Mesothelial cell of epicardium (in vitro differentiated cells): ENCODE data around the gene SKOR1. TPM values are rescaled to one million over a fixed set of nuclear protein-coding genes. Genes with fewer than 3 reads are reported as not detected.

Source experiments
- DNase-seq, 2 experiments: peaks; one replicate each; pipeline ENCODE4 v3.0.0; 2021; ENCODE audit warnings: low spot score in 2 of 2; ENCODE audit not compliant: unreplicated experiment in 2 of 2
- H3K27ac Mint-ChIP-seq: 2 replicates; pipeline ENCODE4 v1.8.0; 2021; ENCODE audit warnings: mixed read lengths
- H3K27me3 Mint-ChIP-seq: 2 replicates; pipeline ENCODE4 v1.8.0; 2021; ENCODE audit warnings: low read depth, mixed read lengths
- H3K36me3 Mint-ChIP-seq: 2 replicates; pipeline ENCODE4 v1.8.0; 2021; ENCODE audit warnings: mixed read lengths
- H3K4me1 Mint-ChIP-seq: 2 replicates; pipeline ENCODE4 v1.8.0; 2021; ENCODE audit warnings: mixed read lengths
- H3K4me3 Mint-ChIP-seq: 2 replicates; pipeline ENCODE4 v1.8.0; 2021; ENCODE audit warnings: mild to moderate bottlenecking, moderate library complexity, mixed read lengths
- H3K9me3 Mint-ChIP-seq: 2 replicates; pipeline ENCODE4 v1.8.0; 2021; ENCODE audit warnings: mixed read lengths
- total RNA-seq: library from RNA; stranded (reverse); gene quantifications from 3 replicates; pipeline ENCODE4 v1.2.1, GENCODE V29; 2021
- TF ChIP-seq, protein P1 (sequence below): fragments of 200-600 bp; sonication (generic); IDR thresholded peaks from one replicate; pipeline ENCODE4 v1.5.0; 2021; ENCODE audit warnings: antibody characterized with exemption; ENCODE audit not compliant: unreplicated experiment

SKOR1 gene
- total RNA-seq, 1 donor from 2014 or later, result 1.1 TPM

DNA sequence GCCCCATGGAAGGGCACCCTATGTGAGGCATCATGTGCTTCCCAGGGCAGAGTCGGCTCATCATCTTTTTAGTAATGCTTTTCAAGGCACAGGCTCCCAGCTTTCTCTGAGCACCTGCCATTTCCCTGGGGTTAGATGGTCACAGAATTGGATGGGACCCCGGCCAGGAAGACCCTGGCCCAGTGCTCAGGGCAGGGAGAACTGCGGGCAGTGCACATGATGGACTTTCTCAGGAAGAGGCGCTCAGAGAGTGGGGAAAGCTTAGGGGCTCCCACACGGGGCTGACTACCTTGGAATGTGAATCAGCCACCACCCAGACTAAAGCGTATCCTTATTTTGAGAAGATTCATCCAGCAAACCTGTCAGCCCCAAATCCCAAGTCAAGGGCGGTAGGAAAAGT is 16.5 kb upstream of the SKOR1 start:
- H3K27me3 Mint-ChIP-seq, result peaks cover 24% of the 10 kb centered on the region
- peaks cover 2% of the 10 kb centered on the region for H3K36me3 Mint-ChIP-seq
- H3K9me3 Mint-ChIP-seq, result no peaks in the 10 kb centered on the region
- no peak for DNase-seq
- H3K27ac Mint-ChIP-seq, result no peak overlapping the region
- TF ChIP-seq, protein P1, sequence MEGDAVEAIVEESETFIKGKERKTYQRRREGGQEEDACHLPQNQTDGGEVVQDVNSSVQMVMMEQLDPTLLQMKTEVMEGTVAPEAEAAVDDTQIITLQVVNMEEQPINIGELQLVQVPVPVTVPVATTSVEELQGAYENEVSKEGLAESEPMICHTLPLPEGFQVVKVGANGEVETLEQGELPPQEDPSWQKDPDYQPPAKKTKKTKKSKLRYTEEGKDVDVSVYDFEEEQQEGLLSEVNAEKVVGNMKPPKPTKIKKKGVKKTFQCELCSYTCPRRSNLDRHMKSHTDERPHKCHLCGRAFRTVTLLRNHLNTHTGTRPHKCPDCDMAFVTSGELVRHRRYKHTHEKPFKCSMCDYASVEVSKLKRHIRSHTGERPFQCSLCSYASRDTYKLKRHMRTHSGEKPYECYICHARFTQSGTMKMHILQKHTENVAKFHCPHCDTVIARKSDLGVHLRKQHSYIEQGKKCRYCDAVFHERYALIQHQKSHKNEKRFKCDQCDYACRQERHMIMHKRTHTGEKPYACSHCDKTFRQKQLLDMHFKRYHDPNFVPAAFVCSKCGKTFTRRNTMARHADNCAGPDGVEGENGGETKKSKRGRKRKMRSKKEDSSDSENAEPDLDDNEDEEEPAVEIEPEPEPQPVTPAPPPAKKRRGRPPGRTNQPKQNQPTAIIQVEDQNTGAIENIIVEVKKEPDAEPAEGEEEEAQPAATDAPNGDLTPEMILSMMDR, result no peak
- H3K4me1 Mint-ChIP-seq, result peaks cover 6% of the 10 kb centered on the region
- H3K4me3 Mint-ChIP-seq, result no peak overlapping the region

DNA sequence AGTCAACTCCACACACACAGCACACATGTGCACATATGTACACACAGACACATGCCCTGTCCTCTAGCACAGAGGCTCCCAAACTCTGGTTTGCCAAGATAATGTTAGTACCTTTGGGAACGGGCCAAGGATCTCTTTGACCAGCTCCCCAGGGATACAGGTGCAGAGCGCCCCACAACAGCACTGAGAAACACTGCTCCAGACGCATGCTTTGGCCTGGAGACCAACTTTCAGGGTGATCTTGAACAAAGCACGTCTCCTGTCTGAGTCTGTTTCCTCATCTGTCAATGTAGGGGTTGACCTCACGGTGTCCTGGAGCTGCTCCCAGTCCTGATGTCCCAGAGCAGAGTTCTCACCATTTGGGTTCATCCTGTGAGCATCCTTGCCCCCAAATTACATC is 15.9 kb upstream of the SKOR1 start:
- H3K4me1 Mint-ChIP-seq, result peaks cover 6% of the 10 kb centered on the region
- H3K36me3 Mint-ChIP-seq, result peaks cover 2% of the 10 kb centered on the region
- no peak for DNase-seq
- no peak overlapping the region for H3K27ac Mint-ChIP-seq
- no peak overlapping the region for H3K4me3 Mint-ChIP-seq
- H3K9me3 Mint-ChIP-seq, result no peaks in the 10 kb centered on the region
- TF ChIP-seq, protein P1, result no peak
- peaks cover 24% of the 10 kb centered on the region for H3K27me3 Mint-ChIP-seq

DNA sequence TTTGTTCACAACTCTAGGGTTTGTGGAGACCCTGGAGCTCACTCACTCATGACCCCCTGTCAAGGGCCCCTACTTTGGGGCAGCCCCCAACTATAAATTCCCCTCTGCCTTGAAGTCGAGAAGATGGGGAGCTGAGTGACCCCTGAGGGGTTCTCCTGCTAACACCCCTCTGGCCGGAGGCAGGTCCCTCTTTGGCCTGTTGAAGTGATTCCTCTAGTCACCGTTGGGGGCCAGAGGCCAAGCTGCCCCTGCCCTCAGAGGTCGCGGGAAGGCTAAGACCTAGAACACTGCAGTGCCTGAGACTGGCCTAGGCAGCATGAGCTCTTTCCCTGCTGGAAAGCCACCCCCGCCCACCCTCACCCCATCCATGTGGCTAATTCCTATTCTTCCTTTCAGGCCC is 15.4 kb upstream of the SKOR1 start:
- Mint-ChIP-seq H3K4me3 (no peak overlapping the region), H3K9me3 (no peaks in the 10 kb centered on the region), H3K36me3 (peaks cover 2% of the 10 kb centered on the region), H3K4me1 (peaks cover 6% of the 10 kb centered on the region), H3K27ac (no peak overlapping the region), H3K27me3 (peaks cover 26% of the 10 kb centered on the region)
- TF ChIP-seq, protein P1, result no peak
- no peak for DNase-seq

DNA sequence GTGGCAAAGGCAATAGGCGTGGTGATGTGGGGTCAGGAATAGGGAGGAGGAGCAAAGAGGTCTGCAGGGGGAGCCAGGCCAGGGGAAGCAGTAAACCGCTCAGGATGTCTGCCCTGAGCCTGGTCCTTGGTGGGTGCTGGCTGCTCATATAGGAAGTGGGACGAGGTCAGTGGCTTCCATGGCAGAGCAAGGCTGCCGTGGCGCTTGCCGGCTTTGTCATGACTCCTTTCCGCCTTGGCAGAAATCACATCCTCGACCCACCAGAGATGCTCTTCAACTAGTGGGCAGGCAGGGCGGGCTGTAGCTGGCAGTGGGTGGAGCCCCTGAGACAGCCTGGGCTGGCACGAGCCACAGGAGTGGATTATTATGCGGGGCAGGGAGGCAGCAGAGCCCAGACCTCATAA is 13.1 kb upstream of the SKOR1 start:
- Mint-ChIP-seq H3K27ac (no peak overlapping the region), H3K4me3 (no peak overlapping the region), H3K27me3 (peaks cover 46% of the 10 kb centered on the region), H3K36me3 (peaks cover 6% of the 10 kb centered on the region), H3K4me1 (peaks cover 6% of the 10 kb centered on the region), H3K9me3 (peaks cover 16% of the 10 kb centered on the region)
- TF ChIP-seq, protein P1, result no peak
- DNase-seq, result no peak

DNA sequence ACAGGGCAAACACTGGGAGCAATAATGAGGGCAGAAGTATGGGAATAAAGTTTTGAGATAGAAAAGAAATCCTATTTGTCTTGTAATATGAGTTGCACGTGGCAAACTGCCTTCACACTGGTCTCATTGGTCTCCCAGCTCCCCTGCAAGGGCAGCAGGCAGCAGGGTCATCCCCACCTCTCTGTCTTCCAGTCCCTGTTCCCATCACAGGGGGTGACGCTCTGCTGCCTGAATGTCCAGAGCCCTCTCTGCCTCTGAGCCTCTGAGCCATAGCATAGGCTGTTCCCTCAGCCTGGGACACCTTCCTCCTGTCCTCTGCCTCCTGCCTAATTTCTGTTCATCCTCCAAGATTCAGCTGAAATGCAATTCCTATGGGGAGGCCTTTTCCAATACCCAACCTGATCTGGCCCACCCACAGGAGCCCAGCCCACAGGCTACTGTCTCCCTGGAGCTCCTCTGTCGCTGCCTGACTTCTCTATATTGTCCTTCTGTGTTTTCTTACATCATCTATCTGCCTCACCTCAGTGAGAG is 12.1 kb upstream of the SKOR1 start:
- no peak overlapping the region for H3K27ac Mint-ChIP-seq
- DNase-seq, result no peak
- peaks cover 3% of the 10 kb centered on the region for H3K36me3 Mint-ChIP-seq
- peaks cover 6% of the 10 kb centered on the region for H3K4me1 Mint-ChIP-seq
- H3K4me3 Mint-ChIP-seq, result no peak overlapping the region
- H3K27me3 Mint-ChIP-seq, result peaks cover 56% of the 10 kb centered on the region
- TF ChIP-seq, protein P1, result no peak
- peaks cover 16% of the 10 kb centered on the region for H3K9me3 Mint-ChIP-seq

DNA sequence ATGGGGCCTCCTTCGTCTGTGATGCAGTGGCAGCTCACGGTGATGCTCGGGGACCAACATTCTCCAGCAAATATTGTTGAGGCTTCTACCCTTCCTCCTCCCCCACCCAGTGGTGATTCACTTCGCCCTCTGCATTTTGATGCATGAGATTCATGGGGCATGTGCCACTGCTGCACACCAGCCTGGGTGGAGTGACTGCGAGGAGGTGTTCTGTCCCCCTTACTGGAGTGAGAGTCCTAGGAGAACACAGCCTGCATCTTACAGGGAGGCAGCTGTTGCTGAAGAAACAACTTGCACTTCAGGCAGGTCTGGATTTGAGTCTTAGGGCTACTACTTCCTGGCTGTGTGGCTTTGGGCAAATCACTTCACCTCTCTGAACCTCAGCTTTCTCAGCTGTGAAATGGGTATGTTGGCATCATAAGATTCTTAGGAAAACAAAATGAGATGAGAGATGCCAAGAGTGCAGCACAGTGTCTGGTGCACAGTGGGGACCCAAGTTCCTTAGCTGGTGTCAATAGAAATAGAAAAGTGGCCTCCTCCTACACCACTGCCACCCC is 10.2 kb upstream of the SKOR1 start:
- TF ChIP-seq, protein P1, result no peak
- DNase-seq, result no peak
- Mint-ChIP-seq H3K4me1 (peaks cover 6% of the 10 kb centered on the region), H3K36me3 (peaks cover 3% of the 10 kb centered on the region), H3K9me3 (peaks cover 16% of the 10 kb centered on the region), H3K27me3 (peaks cover 74% of the 10 kb centered on the region), H3K4me3 (no peak overlapping the region), H3K27ac (no peak overlapping the region)
